ENCODE measurements around the gene PCP4. TPM values are rescaled to one million over a fixed set of nuclear protein-coding genes. Genes with fewer than 3 reads are reported as not detected.

The PCP4 gene
- total RNA-seq, 2 experiments from 2014 or later, result not detected

GRCh38 chr21:39850333-39850732 is 16.9 kb upstream of the PCP4 start:
- H3K27ac Mint-ChIP-seq, result no peak overlapping the region
- no peak for DNase-seq
- ChIA-PET CTCF (no interaction called here), POLR2A (no interaction called here)
- H3K27me3 Mint-ChIP-seq, result no peaks in the 10 kb centered on the region
- H3K4me1 Mint-ChIP-seq, result no peaks in the 10 kb centered on the region
- peaks cover 9% of the 10 kb centered on the region for H3K9me3 Mint-ChIP-seq
- H3K4me3 Mint-ChIP-seq, result no peak overlapping the region
- H3K36me3 Mint-ChIP-seq (ENCODE audit: low read depth), result no peaks in the 10 kb centered on the region

GRCh38 chr21:39851002-39851618 is 16.1 kb upstream of the PCP4 start:
- Mint-ChIP-seq H3K4me3 (no peak overlapping the region), H3K27ac (no peak overlapping the region), H3K9me3 (peaks cover 9% of the 10 kb centered on the region), H3K36me3 (ENCODE audit: low read depth) (no peaks in the 10 kb centered on the region), H3K4me1 (no peaks in the 10 kb centered on the region), H3K27me3 (no peaks in the 10 kb centered on the region)
- POLR2A ChIA-PET, result no interaction called here
- CTCF ChIA-PET, result interaction anchor here (1.1 kb wide), 1 partner anchor 8 kb away, joined by 4 read pairs; no protein-coding TSS in a partner anchor
- no peak for DNase-seq

- peaks cover 9% of the 10 kb centered on the region for H3K9me3 Mint-ChIP-seq
- H3K4me3 Mint-ChIP-seq, result no peak overlapping the region
- no peaks in the 10 kb centered on the region for H3K27me3 Mint-ChIP-seq
- CTCF ChIA-PET, result interaction anchor here (1.1 kb wide), 1 partner anchor 10 kb away, joined by 4 read pairs; no protein-coding TSS in a partner anchor
- H3K4me1 Mint-ChIP-seq, result no peaks in the 10 kb centered on the region
- H3K27ac Mint-ChIP-seq, result no peak overlapping the region
- POLR2A ChIA-PET, result no interaction called here
- H3K36me3 Mint-ChIP-seq (ENCODE audit: low read depth), result no peaks in the 10 kb centered on the region
- no peak for DNase-seq
Observed at GRCh38 chr21:39852021-39852721, 15.1 kb upstream of the PCP4 start.

GRCh38 chr21:39852726-39853500 is 14.3 kb upstream of the PCP4 start:
- Mint-ChIP-seq H3K4me1 (no peaks in the 10 kb centered on the region), H3K27me3 (no peaks in the 10 kb centered on the region), H3K4me3 (no peak overlapping the region), H3K36me3 (ENCODE audit: low read depth) (no peaks in the 10 kb centered on the region), H3K9me3 (peaks cover 9% of the 10 kb centered on the region), H3K27ac (no peak overlapping the region)
- DNase-seq, result no peak
- POLR2A ChIA-PET, result no interaction called here
- CTCF ChIA-PET, result no interaction called here

DNA sequence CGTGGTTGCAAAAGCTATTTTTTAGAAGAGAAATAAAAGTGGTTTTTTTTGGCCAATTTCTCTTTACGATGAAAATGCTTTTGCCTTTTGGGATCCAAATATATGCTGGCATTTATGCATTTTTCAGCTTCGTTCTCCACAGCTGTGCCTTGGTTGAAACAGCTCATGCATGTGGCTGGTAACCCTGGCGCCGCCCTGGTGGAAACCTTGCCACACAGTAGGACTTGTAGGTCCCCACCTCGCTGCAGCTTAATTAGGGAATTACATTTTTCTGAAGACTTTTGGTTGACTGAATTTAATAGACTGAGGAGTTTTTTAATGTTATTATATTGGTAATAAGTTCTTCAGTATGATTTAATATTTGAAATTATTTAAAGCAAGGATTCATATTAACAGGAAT is 12.7 kb upstream of the PCP4 start:
- no peaks in the 10 kb centered on the region for H3K4me1 Mint-ChIP-seq
- no peak for DNase-seq

GRCh38 chr21:39855595-39855994 is 11.6 kb upstream of the PCP4 start:
- Mint-ChIP-seq H3K36me3 (ENCODE audit: low read depth) (no peaks in the 10 kb centered on the region), H3K9me3 (peaks cover 9% of the 10 kb centered on the region), H3K4me1 (no peaks in the 10 kb centered on the region), H3K27me3 (no peaks in the 10 kb centered on the region), H3K27ac (no peak overlapping the region), H3K4me3 (no peak overlapping the region)
- CTCF ChIA-PET, result no interaction called here
- DNase-seq, result no peak
- POLR2A ChIA-PET, result no interaction called here

More for the DNA sequence above, 12.7 kb upstream of the PCP4 start:
- peaks cover 11% of the 10 kb centered on the region for H3K9me3 Mint-ChIP-seq
- POLR2A ChIA-PET, result no interaction called here
- H3K27me3 Mint-ChIP-seq, result no peaks in the 10 kb centered on the region
- H3K27ac Mint-ChIP-seq, result no peak overlapping the region
- H3K4me3 Mint-ChIP-seq, result no peak overlapping the region
- H3K36me3 Mint-ChIP-seq (ENCODE audit: low read depth), result no peaks in the 10 kb centered on the region
- CTCF ChIA-PET, result no interaction called here

GRCh38 chr21:39860600-39860999 is 6.6 kb upstream of the PCP4 start:
- ChIA-PET POLR2A (no interaction called here), CTCF (no interaction called here)
- no peaks in the 10 kb centered on the region for H3K4me1 Mint-ChIP-seq
- peaks cover 2% of the 10 kb centered on the region for H3K9me3 Mint-ChIP-seq
- no peaks in the 10 kb centered on the region for H3K27me3 Mint-ChIP-seq
- DNase-seq, result no peak
- no peak overlapping the region for H3K27ac Mint-ChIP-seq
- H3K36me3 Mint-ChIP-seq (ENCODE audit: low read depth), result no peaks in the 10 kb centered on the region
- H3K4me3 Mint-ChIP-seq, result no peak overlapping the region

DNA sequence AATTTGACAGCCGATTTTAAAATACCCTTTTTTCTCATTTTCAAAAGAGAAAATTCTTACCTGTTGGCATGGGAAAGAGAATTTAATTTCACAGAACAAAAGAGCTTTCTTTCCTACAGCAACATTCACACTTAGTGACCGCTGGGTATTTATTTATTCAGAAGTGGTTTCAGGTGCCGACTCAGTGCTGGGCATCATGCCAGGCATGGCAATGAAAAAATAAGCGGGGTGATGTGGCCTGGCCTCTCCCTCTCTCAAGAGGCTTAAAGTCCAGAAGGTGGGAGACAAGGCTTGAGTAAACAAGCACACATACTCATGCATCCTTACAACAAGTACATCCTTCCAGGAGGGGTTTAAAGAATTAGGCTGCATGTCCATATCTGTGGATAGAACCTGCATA is 4.1 kb upstream of the PCP4 start:
- H3K9me3 Mint-ChIP-seq, result peaks cover 2% of the 10 kb centered on the region
- no peak for DNase-seq
- no peak overlapping the region for H3K27ac Mint-ChIP-seq
- ChIA-PET CTCF (no interaction called here), POLR2A (no interaction called here)
- H3K4me3 Mint-ChIP-seq, result no peak overlapping the region
- no peaks in the 10 kb centered on the region for H3K36me3 Mint-ChIP-seq (ENCODE audit: low read depth)
- no peaks in the 10 kb centered on the region for H3K4me1 Mint-ChIP-seq
- H3K27me3 Mint-ChIP-seq, result no peaks in the 10 kb centered on the region

DNA sequence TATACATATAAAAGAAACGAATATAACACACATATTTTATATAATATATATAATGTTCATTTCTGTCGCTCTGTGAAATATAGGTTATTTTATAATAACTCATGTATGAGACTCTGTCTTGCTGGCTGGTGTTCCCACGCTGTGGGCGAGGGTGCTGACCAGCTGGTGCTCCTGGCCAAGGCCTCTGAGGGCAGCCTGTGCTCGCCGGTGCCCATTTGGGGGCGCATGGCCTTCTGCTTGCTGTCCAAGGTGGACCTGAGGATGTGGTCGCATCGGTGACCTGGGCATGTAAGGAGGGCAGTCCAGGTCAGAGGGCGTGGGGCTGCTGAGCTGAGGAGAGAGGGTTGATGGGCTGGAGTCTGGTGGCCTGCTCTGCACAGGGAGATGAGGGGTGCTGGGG is 1.1 kb upstream of the PCP4 start:
- H3K36me3 Mint-ChIP-seq (ENCODE audit: low read depth), result no peaks in the 10 kb centered on the region
- no peak overlapping the region for H3K27ac Mint-ChIP-seq
- no peaks in the 10 kb centered on the region for H3K27me3 Mint-ChIP-seq
- H3K4me1 Mint-ChIP-seq, result no peaks in the 10 kb centered on the region
- ChIA-PET POLR2A (no interaction called here), CTCF (no interaction called here)
- no peak overlapping the region for H3K4me3 Mint-ChIP-seq
- no peak for DNase-seq
- H3K9me3 Mint-ChIP-seq, result no peaks in the 10 kb centered on the region

GRCh38 chr21:39869141-39869818 is 2.0 kb downstream of the PCP4 start:
- Mint-ChIP-seq H3K9me3 (no peaks in the 10 kb centered on the region), H3K27me3 (no peaks in the 10 kb centered on the region), H3K36me3 (ENCODE audit: low read depth) (no peaks in the 10 kb centered on the region), H3K4me3 (no peak overlapping the region), H3K27ac (no peak overlapping the region), H3K4me1 (no peaks in the 10 kb centered on the region)
- CTCF ChIA-PET, result no interaction called here
- POLR2A ChIA-PET, result no interaction called here
- no peak for DNase-seq

GRCh38 chr21:39873687-39874086 is 6.4 kb downstream of the PCP4 start:
- no peak for DNase-seq
- ChIA-PET CTCF (no interaction called here), POLR2A (interaction anchor here (0.6 kb wide), 1 partner anchor 281 kb away, joined by 3 read pairs; no protein-coding TSS in a partner anchor)
- Mint-ChIP-seq H3K4me1 (no peaks in the 10 kb centered on the region), H3K27me3 (no peaks in the 10 kb centered on the region), H3K4me3 (no peak overlapping the region), H3K9me3 (no peaks in the 10 kb centered on the region), H3K36me3 (ENCODE audit: low read depth) (no peaks in the 10 kb centered on the region), H3K27ac (no peak overlapping the region)

DNA sequence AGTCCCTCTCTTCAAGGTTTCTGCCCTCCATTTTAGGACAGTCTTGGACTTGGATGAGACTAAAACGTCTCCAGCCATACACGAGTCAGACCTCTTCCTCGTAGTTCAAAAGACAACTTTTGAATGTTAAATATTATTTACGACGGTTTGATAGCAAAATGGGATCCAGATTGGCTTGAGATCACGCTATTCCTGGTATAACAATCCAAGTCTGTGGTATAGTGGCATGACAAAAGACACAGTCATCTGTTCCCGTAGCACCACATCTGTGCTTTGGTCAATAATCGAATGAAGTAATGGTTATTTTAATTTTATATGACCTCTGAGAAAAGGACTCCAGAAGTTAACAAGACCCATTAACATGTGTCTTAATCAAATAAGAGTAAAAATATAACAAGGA is 7.0 kb downstream of the PCP4 start:
- H3K4me3 Mint-ChIP-seq, result no peak overlapping the region
- H3K4me1 Mint-ChIP-seq, result no peaks in the 10 kb centered on the region
- POLR2A ChIA-PET, result interaction anchor here (0.6 kb wide), 1 partner anchor 280 kb away, joined by 3 read pairs; no protein-coding TSS in a partner anchor
- no peak for DNase-seq
- H3K27ac Mint-ChIP-seq, result no peak overlapping the region
- H3K36me3 Mint-ChIP-seq (ENCODE audit: low read depth), result no peaks in the 10 kb centered on the region
- no peaks in the 10 kb centered on the region for H3K9me3 Mint-ChIP-seq
- CTCF ChIA-PET, result no interaction called here
- no peaks in the 10 kb centered on the region for H3K27me3 Mint-ChIP-seq

- H3K36me3 Mint-ChIP-seq (ENCODE audit: low read depth), result no peaks in the 10 kb centered on the region
- no peaks in the 10 kb centered on the region for H3K4me1 Mint-ChIP-seq
- no peak for DNase-seq
- CTCF ChIA-PET, result no interaction called here
- no peak overlapping the region for H3K27ac Mint-ChIP-seq
- no peaks in the 10 kb centered on the region for H3K9me3 Mint-ChIP-seq
- POLR2A ChIA-PET, result no interaction called here
- H3K27me3 Mint-ChIP-seq, result no peaks in the 10 kb centered on the region
- H3K4me3 Mint-ChIP-seq, result no peak overlapping the region
Observed at GRCh38 chr21:39874759-39875158, 7.5 kb downstream of the PCP4 start.

Data from activated CD4-positive, alpha-beta T cell treated with anti-CD3 and anti-CD28 coated beads, Interleukin-2, amount 10 ng/mL, durations not matched to agents 7 days and 5 days (primary cell).